K562 (cell line): ENCODE results near the gene SLC49A3. TPM values are rescaled to one million over a fixed set of nuclear protein-coding genes. Genes with fewer than 3 reads are reported as not detected.

Experiments used
- ATAC-seq: fragments of 200-7000 bp; cut with Tn5 transposase; 3 replicates; pipeline ENCODE4 v1.9.1; 2020; ENCODE audit warnings: moderate library complexity
- BruUV-seq: library from RNA; stranded (reverse); fragments of 400-500 nt; replicated peaks from 2 replicates; lab custom pipeline; 2021; lab: Mats Ljungman, UMichigan
- CTCF ChIA-PET: fragments of 300-600 bp; formaldehyde crosslinking; extraction: SDS; loops from one replicate; lab custom pipeline; 2021; ENCODE audit warnings: low intra/inter-chr PET ratio; lab: Yijun Ruan, JAX
- POLR2A ChIA-PET: fragments of 300-600, 350-650 bp; sonication (Branson Sonifier 250); formaldehyde crosslinking; extraction: SDS; loops from one replicate; lab custom pipeline; 2021; ENCODE audit warnings: antibody characterized with exemption, inconsistent platforms; lab: Yijun Ruan, JAX
- DNase-seq, 4 experiments: peaks; one replicate each; pipeline versions ENCODE4 v3.0.0 to v3.0.0-alpha.2; 2011 to 2018; ENCODE audit warnings: low spot score in 3 of 4, mixed read lengths in 3 of 4; ENCODE audit errors: extremely low read depth in 1 of 4
- FAIRE-seq: peaks from 2 replicates; lab custom pipeline; 2011; peaks lifted over from hg19 to GRCh38; lab: Jason Lieb, UNC
- H2AFZ ChIP-seq: 2 replicates; pipeline ENCODE4 v1.6.0; 2011; ENCODE audit warnings: low read depth, low read length, control low read depth, inconsistent platforms
- H3K27ac ChIP-seq: fragments of 200-600 bp; 3 replicates; pipeline ENCODE4 v1.8.0; 2011; ENCODE audit warnings: low read depth, mild to moderate bottlenecking, control low read depth, inconsistent platforms, low read length, moderate library complexity, mixed read lengths; ENCODE audit errors: extremely low read depth
- H3K27me3 ChIP-seq, 2 experiments: fragments of 300-600 bp in 1 of 2; 2 replicates in 1 of 2; 3 replicates in 1 of 2; pipeline versions ENCODE4 v1.6.0 to v1.8.0; 2011; ENCODE audit warnings: inconsistent platforms in 2 of 2, low read length in 2 of 2, mild to moderate bottlenecking in 1 of 2, mixed read lengths in 1 of 2, moderate library complexity in 1 of 2; ENCODE audit not compliant: control insufficient read depth in 2 of 2, insufficient read depth in 2 of 2
- H3K36me3 ChIP-seq: fragments of 300-600 bp; 3 replicates; pipeline ENCODE4 v1.8.0; 2011; ENCODE audit warnings: mild to moderate bottlenecking, low read length, inconsistent platforms; ENCODE audit not compliant: control insufficient read depth, insufficient read depth
- H3K4me1 ChIP-seq, 2 experiments: fragments of 200-600 bp in 1 of 2; replicated peaks in 1 of 2; 2 replicates in 1 of 2; 3 replicates in 1 of 2; pipeline versions ENCODE4 v1.5.1 to v1.8.0; 2011; ENCODE audit warnings: inconsistent platforms in 2 of 2, low read length in 2 of 2, mild to moderate bottlenecking in 1 of 2, mixed read lengths in 1 of 2, moderate library complexity in 1 of 2; ENCODE audit not compliant: control insufficient read depth in 2 of 2, insufficient read depth in 2 of 2
- H3K4me2 ChIP-seq: 2 replicates; pipeline ENCODE4 v1.6.1; 2011; ENCODE audit warnings: low read length, control low read depth, inconsistent platforms, mixed read lengths; ENCODE audit not compliant: insufficient read depth
- H3K4me3 ChIP-seq: fragments of 200-600 bp; sonication (generic), shearing (Covaris generic); 2 replicates; pipeline ENCODE4 v1.5.1; 2016; ENCODE audit warnings: control low read depth, inconsistent platforms
- H3K79me2 ChIP-seq: fragments of 200-600 bp; 3 replicates; pipeline ENCODE4 v1.8.0; 2011; ENCODE audit warnings: low read length, inconsistent platforms; ENCODE audit not compliant: control insufficient read depth, insufficient read depth
- H3K9ac ChIP-seq, 2 experiments: 2 replicates each; pipeline versions ENCODE4 v1.6.0 to v1.6.1; 2011; ENCODE audit warnings: low read depth in 2 of 2, low read length in 2 of 2, control low read depth in 1 of 2, inconsistent platforms in 1 of 2, mild to moderate bottlenecking in 1 of 2, mixed read lengths in 1 of 2; ENCODE audit not compliant: insufficient read depth in 1 of 2
- H3K9me1 ChIP-seq: one replicate; pipeline ENCODE4 v1.6.0; 2011; ENCODE audit warnings: inconsistent platforms, mild to moderate bottlenecking, low read length, moderate library complexity; ENCODE audit not compliant: control insufficient read depth, insufficient read depth
- H3K9me3 ChIP-seq: replicated peaks from 2 replicates; pipeline ENCODE4 v1.5.1; 2011; ENCODE audit warnings: low read depth, low read length, inconsistent platforms; ENCODE audit not compliant: control insufficient read depth, insufficient read depth
- H4K20me1 ChIP-seq: replicated peaks from 2 replicates; pipeline ENCODE4 v1.6.1; 2011; ENCODE audit warnings: low read length, inconsistent platforms, mixed read lengths; ENCODE audit not compliant: control insufficient read depth, insufficient read depth
- BCOR ChIP-seq: fragments of 450-650 bp; IDR thresholded peaks from 2 replicates; pipeline ENCODE4 v1.6.1; 2016
- CCAR2 ChIP-seq: fragments of 200-400 bp; formaldehyde crosslinking; IDR thresholded peaks from 2 replicates; pipeline ENCODE4 v1.6.1; 2017; ENCODE audit warnings: mild to moderate bottlenecking, low read depth, low read length
- CCNT2 ChIP-seq: IDR thresholded peaks from 2 replicates; pipeline ENCODE4 v1.6.1; 2011; ENCODE audit warnings: borderline replicate concordance, low read depth, mild to moderate bottlenecking, moderate library complexity, mixed read lengths, low read length; ENCODE audit not compliant: insufficient read length; ENCODE audit errors: extremely low read depth
- CXXC5 ChIP-seq: fragments of 250-450 bp; sonication (Bioruptor Pico); IDR thresholded peaks from 2 replicates; pipeline ENCODE4 v1.8.0; 2022; ENCODE audit warnings: inconsistent platforms, mild to moderate bottlenecking, moderate library complexity
- ELF4 ChIP-seq: fragments of 450-650 bp; formaldehyde crosslinking; IDR thresholded peaks from 2 replicates; pipeline ENCODE4 v1.4.0; 2022; ENCODE audit warnings: missing genetic modification characterization
- HDGF ChIP-seq: fragments of 450-650 bp; IDR thresholded peaks from 2 replicates; pipeline ENCODE4 v1.6.1; 2016
- HNRNPK ChIP-seq: fragments of 200-400 bp; formaldehyde crosslinking; IDR thresholded peaks from one replicate; pipeline ENCODE4 v1.6.1; 2018; ENCODE audit warnings: mild to moderate bottlenecking, low read depth, low read length; ENCODE audit not compliant: poor library complexity, severe bottlenecking
- KDM2B ChIP-seq: fragments of 250-450 bp; sonication (Bioruptor Pico); IDR thresholded peaks from 2 replicates; pipeline ENCODE4 v1.8.0; 2021; ENCODE audit warnings: mild to moderate bottlenecking, moderate library complexity
- MCM2 ChIP-seq: fragments of 450-650 bp; IDR thresholded peaks from 2 replicates; pipeline ENCODE4 v1.6.1; 2017; ENCODE audit warnings: low read depth, mild to moderate bottlenecking
- NR1H2 ChIP-seq: sonication (generic); formaldehyde crosslinking; IDR thresholded peaks from 2 replicates; pipeline ENCODE4 v1.4.0; 2020; ENCODE audit warnings: mild to moderate bottlenecking, missing genetic modification reagents
- OTX1 ChIP-seq: fragments of 450-650 bp; formaldehyde crosslinking; IDR thresholded peaks from 2 replicates; pipeline ENCODE4 v1.4.0; 2022; ENCODE audit warnings: mild to moderate bottlenecking
- ZNF24 ChIP-seq: fragments of 450-650 bp; IDR thresholded peaks from 2 replicates; pipeline ENCODE4 v1.6.1; 2016
- WGBS: fragments of 100-300 bp; shearing (Covaris generic); methylation state at CpG from one replicate; pipeline ENCODE4 v1.1.6; 2016; ENCODE audit warnings: low coverage, mixed read lengths; ENCODE audit not compliant: insufficient coverage; ENCODE audit errors: missing lambda C conversion rate; 5-methylcytosine and 5-hydroxymethylcytosine counted together
- in situ Hi-C: fragments of 300-500 bp; cut with MboI; formaldehyde crosslinking; loops from 4 replicates; pipeline ENCODE4 v1.15.0; 2018; ENCODE audit warnings: inconsistent platforms, mixed read lengths
- intact Hi-C: fragments of 100-400 bp; cut with micrococcal nuclease; formaldehyde crosslinking; loops from 2 replicates; pipeline ENCODE4 v1.14.2; 2022
- polyA plus RNA-seq, 8 experiments: library from polyadenylated mRNA; depleted of rRNA in 4 of 8; stranded (reverse) in 5 of 8; unstranded in 3 of 8; fragments of >200 nt; fragmentation: Nextera tagmentation in 2 of 8; fragmentation: Illumina TruSeq in 1 of 8; extraction: Ambion mirVana in 2 of 8; extraction: Trizol in 1 of 8; gene quantifications; 2 replicates each; pipeline versions ENCODE4 v1.2.1 to v1.2.3, GENCODE V29; 2011 to 2014; ENCODE audit warnings: inconsistent platforms in 1 of 8, missing spikeins in 1 of 8
- total RNA-seq, 7 experiments: library from RNA; depleted of rRNA in 6 of 7; stranded (reverse); fragments of >200 nt in 6 of 7; fragmentation: Illumina TruSeq in 2 of 7; extraction: Trizol in 2 of 7; gene quantifications; 2 replicates each; pipeline versions ENCODE4 v1.2.1 to v1.2.3, GENCODE V29; 2011 to 2021; ENCODE audit warnings: low replicate concordance in 1 of 7
- TF ChIP-seq, protein P1 (sequence below): fragments of 450-650 bp; IDR thresholded peaks from 2 replicates; pipeline ENCODE4 v1.7.1; 2018; ENCODE audit warnings: mild to moderate bottlenecking, low read depth; ENCODE audit not compliant: partially characterized antibody
- TF ChIP-seq, protein P2 (sequence below): fragments of 250-450 bp; sonication (Bioruptor Pico); IDR thresholded peaks from 2 replicates; pipeline ENCODE4 v1.8.0; 2022; ENCODE audit warnings: moderate library complexity, mild to moderate bottlenecking, inconsistent platforms
- TF ChIP-seq, protein P3 (sequence below), 2 experiments: IDR thresholded peaks; 2 replicates each; pipeline ENCODE4 v1.6.1; 2012; ENCODE audit warnings: improper control_type of control experiment in 2 of 2, low read depth in 2 of 2, low read length in 2 of 2, borderline replicate concordance in 1 of 2

The SLC49A3 gene
- total and polyA plus RNA-seq, 9 of the 15 experiments (the other 6 are each of a cell fraction or from before 2014, with no cell fraction given): 0.24 to 0.41 TPM; not detected in 7

DNA sequence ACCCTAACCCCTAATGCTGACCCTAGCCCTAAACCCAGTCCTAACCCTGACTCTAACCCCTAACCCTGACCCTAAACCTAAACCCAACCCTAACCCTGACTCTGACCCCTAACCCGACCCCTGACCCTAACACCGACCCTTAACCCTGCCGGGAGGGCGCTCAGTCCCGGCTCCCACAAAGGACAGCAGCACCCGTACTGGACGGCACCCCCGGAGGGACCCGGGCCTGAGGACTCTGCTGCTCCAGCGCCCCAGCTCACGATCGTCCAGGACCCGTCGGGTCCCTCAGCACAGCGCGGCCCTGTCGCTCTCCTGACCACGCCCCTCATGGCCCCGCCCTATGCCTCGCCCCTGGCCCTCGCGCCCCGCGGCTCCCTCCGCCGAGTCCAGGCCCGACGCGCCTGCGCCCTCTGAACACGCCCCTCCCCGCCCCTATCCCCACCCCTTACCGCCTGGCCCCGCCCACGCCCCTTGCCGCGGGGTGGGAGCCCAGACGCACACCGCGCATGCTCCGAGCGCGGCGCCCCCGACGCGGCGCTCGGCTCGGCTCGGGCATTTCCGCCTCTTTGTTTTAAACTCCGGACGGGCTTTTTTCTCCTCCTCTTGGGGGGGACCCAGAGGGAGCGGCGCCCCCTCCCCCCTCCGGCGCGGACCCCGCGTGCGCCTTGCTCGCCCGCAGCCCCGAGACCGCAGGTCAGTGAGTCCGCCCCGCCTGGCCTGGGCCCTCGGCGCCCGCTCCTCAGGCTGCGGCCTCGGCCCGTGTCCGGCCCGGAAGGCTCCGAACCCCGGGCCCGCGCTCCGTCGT, 16.5 kb upstream of the SLC49A3 start, which contains the start of gene PCGF3:
PCGF3 (plus strand) TSS at position 555 of the 805 bp plus-strand sequence. CDS start 27,849 bp downstream, outside the sequence.
- H3K9me1 ChIP-seq: peaks cover 4% of the 10 kb centered on the region
- peak within 1 kb of the TSS; percentile 83 for H3K27ac ChIP-seq
- ChIA-PET POLR2A (interaction anchor here (0.6 to 1.0 kb wide), 3 partner anchors 8 to 35 kb away, joined by 4 read pairs; no protein-coding TSS in a partner anchor), CTCF (no interaction called here)
- peaks cover 17% of the 10 kb centered on the region; the same call in 2 of the 3 replicates for H3K36me3 ChIP-seq
- H3K9me3 ChIP-seq: no peaks in the 10 kb centered on the region
- peaks cover 43% of the 10 kb centered on the region for H3K79me2 ChIP-seq
- DNase-seq (peak; percentile 96 to 100 (median 100)), FAIRE-seq (peak; percentile 83), ATAC-seq (peak; percentile 97)
- peak within 1 kb of the TSS; percentile 88 for H2AFZ ChIP-seq
- BruUV-seq: no TSS peak
- H3K4me3 ChIP-seq: peak within 1 kb of the TSS; percentile 77
- H3K4me2 ChIP-seq: peak within 1 kb of the TSS; percentile 84
- peak within 1 kb of the TSS; percentile 98 to 99 for H3K9ac ChIP-seq
- no peaks in the 10 kb centered on the region for H3K27me3 ChIP-seq
- H3K4me1 ChIP-seq: peaks cover 23 to 69% of the 10 kb centered on the region in 2 experiments; a peak in 4 of 5 replicates
- no peaks in the 10 kb centered on the region for H4K20me1 ChIP-seq
- 2% methylated on average over 38 of the region's 82 CpGs for WGBS
- intact Hi-C loops: loop anchor here (1.0 kb wide), 1 partner anchor 18 kb away; no protein-coding TSS in a partner anchor
- in situ Hi-C loops: no loop called here
- TF ChIP-seq BCOR (0 out of 2 replicates have a peak, but pooled peaks have one; percentile 38), ZNF24 (0 out of 2 replicates have a peak, but pooled peaks have one; percentile 32), HDGF (peak; percentile 94; the same call in 1 of the 2 replicates), KDM2B (CRISPR knock-in tag) (0 out of 2 replicates have a peak, but pooled peaks have one; percentile 27), CXXC5 (peak; percentile 61), HNRNPK (no peak), OTX1 (no peak), CCNT2 (no peak), ELF4 (no peak), CCAR2 (no peak), NR1H2 (no peak), MCM2 (no peak)
- TF ChIP-seq, protein P1, sequence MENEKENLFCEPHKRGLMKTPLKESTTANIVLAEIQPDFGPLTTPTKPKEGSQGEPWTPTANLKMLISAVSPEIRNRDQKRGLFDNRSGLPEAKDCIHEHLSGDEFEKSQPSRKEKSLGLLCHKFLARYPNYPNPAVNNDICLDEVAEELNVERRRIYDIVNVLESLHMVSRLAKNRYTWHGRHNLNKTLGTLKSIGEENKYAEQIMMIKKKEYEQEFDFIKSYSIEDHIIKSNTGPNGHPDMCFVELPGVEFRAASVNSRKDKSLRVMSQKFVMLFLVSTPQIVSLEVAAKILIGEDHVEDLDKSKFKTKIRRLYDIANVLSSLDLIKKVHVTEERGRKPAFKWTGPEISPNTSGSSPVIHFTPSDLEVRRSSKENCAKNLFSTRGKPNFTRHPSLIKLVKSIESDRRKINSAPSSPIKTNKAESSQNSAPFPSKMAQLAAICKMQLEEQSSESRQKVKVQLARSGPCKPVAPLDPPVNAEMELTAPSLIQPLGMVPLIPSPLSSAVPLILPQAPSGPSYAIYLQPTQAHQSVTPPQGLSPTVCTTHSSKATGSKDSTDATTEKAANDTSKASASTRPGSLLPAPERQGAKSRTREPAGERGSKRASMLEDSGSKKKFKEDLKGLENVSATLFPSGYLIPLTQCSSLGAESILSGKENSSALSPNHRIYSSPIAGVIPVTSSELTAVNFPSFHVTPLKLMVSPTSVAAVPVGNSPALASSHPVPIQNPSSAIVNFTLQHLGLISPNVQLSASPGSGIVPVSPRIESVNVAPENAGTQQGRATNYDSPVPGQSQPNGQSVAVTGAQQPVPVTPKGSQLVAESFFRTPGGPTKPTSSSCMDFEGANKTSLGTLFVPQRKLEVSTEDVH: no peak
- TF ChIP-seq, protein P2, sequence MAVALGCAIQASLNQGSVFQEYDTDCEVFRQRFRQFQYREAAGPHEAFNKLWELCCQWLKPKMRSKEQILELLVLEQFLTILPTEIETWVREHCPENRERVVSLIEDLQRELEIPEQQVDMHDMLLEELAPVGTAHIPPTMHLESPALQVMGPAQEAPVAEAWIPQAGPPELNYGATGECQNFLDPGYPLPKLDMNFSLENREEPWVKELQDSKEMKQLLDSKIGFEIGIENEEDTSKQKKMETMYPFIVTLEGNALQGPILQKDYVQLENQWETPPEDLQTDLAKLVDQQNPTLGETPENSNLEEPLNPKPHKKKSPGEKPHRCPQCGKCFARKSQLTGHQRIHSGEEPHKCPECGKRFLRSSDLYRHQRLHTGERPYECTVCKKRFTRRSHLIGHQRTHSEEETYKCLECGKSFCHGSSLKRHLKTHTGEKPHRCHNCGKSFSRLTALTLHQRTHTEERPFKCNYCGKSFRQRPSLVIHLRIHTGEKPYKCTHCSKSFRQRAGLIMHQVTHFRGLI: no peak
- TF ChIP-seq, protein P3, sequence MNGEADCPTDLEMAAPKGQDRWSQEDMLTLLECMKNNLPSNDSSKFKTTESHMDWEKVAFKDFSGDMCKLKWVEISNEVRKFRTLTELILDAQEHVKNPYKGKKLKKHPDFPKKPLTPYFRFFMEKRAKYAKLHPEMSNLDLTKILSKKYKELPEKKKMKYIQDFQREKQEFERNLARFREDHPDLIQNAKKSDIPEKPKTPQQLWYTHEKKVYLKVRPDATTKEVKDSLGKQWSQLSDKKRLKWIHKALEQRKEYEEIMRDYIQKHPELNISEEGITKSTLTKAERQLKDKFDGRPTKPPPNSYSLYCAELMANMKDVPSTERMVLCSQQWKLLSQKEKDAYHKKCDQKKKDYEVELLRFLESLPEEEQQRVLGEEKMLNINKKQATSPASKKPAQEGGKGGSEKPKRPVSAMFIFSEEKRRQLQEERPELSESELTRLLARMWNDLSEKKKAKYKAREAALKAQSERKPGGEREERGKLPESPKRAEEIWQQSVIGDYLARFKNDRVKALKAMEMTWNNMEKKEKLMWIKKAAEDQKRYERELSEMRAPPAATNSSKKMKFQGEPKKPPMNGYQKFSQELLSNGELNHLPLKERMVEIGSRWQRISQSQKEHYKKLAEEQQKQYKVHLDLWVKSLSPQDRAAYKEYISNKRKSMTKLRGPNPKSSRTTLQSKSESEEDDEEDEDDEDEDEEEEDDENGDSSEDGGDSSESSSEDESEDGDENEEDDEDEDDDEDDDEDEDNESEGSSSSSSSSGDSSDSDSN (IDR thresholded peaks at IDR 0.05; ENCODE audit: borderline replicate concordance in 1 of 2, low read depth in 2 of 2, low read length in 2 of 2): peak; percentile 67 to 75; a peak in 2 of 4 replicates
